ENCODE measurements around the gene ZFAND2A.

- TF ChIP-seq GABPA (IDR thresholded peaks at IDR 0.05; ENCODE audit: low read depth) = no peak
- no peak for TF ChIP-seq POLR2AphosphoS5 (IDR thresholded peaks at IDR 0.05; ENCODE audit: low read depth)
- TF ChIP-seq CTCF (IDR thresholded peaks at IDR 0.05; ENCODE audit: insufficient read depth, low read length) = no peak
These were observed 46.5 kb downstream of the ZFAND2A start for GRCh38 chr7:1113548-1113885.
